C4-2B (cell line): ENCODE data around the gene CAMK1D.

Experiments used
- H3K27ac ChIP-seq: fragments of 450-650 bp; 2 replicates; pipeline ENCODE4 v1.5.1; 2017
- CTCF ChIP-seq: fragments of 450-650 bp; conservative IDR thresholded peaks from 2 replicates; pipeline ENCODE4 v1.5.1; 2017; ENCODE audit warnings: mild to moderate bottlenecking
- ZFX ChIP-seq: fragments of 450-650 bp; IDR thresholded peaks from 2 replicates; pipeline ENCODE4 v1.6.1; 2017

Gene CAMK1D

GRCh38 chr10:12396567-12396966 lies 47.2 kb downstream of the CAMK1D start:
- no peak for TF ChIP-seq ZFX
- TF ChIP-seq CTCF, result no peak
- no peak overlapping the region for H3K27ac ChIP-seq

- no peak overlapping the region for H3K27ac ChIP-seq
- no peak for TF ChIP-seq ZFX
- no peak for TF ChIP-seq CTCF
These were observed 48.0 kb downstream of the CAMK1D start for GRCh38 chr10:12397147-12397896.

- H3K27ac ChIP-seq, result no peak overlapping the region
- no peak for TF ChIP-seq ZFX
- TF ChIP-seq CTCF, result no peak
These were observed 48.6 kb downstream of the CAMK1D start for GRCh38 chr10:12397941-12398340.

GRCh38 chr10:12400266-12400931 lies 51.1 kb downstream of the CAMK1D start:
- H3K27ac ChIP-seq, result no peak overlapping the region
- TF ChIP-seq CTCF (no peak), ZFX (no peak)

- no peak overlapping the region for H3K27ac ChIP-seq
- TF ChIP-seq ZFX (no peak), CTCF (no peak)
These were observed 52.1 kb downstream of the CAMK1D start for GRCh38 chr10:12401466-12401865.

GRCh38 chr10:12403119-12403518 lies 53.8 kb downstream of the CAMK1D start:
- H3K27ac ChIP-seq, result no peak overlapping the region
- TF ChIP-seq CTCF, result no peak
- TF ChIP-seq ZFX, result no peak
